Measurements from ENCODE around the gene P2RY6.

P2RY6 gene

DNA sequence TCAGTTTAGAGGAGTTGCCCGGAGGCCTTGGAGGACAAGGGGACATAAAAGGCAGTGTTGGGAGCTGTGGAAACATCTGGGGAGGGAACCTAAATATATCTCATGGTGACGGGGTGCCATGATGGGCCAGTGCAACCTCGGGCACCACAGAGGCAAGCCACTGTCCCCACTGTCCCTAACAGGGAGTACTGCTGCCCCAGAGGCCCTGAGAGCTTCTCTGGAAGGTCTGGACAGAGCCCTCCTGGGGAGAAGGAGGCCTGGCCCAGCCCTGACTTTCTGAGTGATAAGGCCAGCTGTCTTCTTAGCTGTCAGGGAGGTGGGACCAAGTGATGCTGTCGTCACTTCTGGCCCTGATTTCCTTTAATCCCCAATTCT lies 5.5 kb upstream of the P2RY6 start:
- POLR2A ChIA-PET = no interaction called here
- TF ChIP-seq, protein P1, sequence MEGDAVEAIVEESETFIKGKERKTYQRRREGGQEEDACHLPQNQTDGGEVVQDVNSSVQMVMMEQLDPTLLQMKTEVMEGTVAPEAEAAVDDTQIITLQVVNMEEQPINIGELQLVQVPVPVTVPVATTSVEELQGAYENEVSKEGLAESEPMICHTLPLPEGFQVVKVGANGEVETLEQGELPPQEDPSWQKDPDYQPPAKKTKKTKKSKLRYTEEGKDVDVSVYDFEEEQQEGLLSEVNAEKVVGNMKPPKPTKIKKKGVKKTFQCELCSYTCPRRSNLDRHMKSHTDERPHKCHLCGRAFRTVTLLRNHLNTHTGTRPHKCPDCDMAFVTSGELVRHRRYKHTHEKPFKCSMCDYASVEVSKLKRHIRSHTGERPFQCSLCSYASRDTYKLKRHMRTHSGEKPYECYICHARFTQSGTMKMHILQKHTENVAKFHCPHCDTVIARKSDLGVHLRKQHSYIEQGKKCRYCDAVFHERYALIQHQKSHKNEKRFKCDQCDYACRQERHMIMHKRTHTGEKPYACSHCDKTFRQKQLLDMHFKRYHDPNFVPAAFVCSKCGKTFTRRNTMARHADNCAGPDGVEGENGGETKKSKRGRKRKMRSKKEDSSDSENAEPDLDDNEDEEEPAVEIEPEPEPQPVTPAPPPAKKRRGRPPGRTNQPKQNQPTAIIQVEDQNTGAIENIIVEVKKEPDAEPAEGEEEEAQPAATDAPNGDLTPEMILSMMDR (IDR thresholded peaks at IDR 0.05; ENCODE audit: control extremely low read depth, extremely low read depth, low read depth, missing control alignments) = no peak
- CTCF ChIA-PET = interaction anchor here (1.0 to 3.9 kb wide), 9 partner anchors 8 to 84 kb away, joined by 3 to 19 read pairs (median 5); no protein-coding TSS in a partner anchor
- no peak for DNase-seq (ENCODE audit: extremely low spot score)

DNA sequence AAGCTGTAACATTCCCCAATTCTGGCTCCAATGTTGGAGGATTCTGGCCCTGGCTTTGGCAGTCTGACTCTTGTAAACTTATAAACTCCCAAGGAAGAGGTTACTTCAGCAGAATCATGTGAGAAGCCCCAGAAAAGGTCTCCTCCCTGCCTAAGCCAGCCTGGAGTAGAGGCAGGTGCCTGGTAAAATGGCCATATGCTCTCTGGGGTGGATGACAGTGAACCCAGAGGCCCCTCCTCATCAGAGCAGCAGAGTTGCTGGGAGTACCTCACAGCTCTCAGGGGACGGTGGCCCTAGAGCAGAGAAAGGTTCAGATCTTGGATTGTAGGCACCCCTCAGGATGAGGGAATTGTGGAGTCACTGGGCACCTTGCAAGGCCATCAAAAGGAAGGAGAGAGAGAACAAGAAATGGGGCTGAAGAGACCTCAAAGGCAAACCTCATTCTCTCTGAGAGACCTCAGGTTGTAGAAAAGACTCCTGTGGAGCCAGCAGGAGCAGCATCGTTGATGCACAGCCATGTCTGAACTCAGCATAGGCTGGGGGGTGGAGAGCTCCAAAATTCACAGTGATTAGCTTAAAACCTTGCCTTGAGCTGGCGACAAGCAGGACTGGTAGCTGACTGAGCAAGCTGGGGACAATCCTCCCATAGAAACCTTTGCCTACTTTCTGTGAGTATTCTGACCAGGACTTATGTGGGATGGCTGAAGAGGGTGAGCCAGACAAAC lies 4.9 kb upstream of the P2RY6 start:
- CTCF ChIA-PET = interaction anchor here (0.8 to 3.9 kb wide), 10 partner anchors 9 to 39 kb away, joined by 3 to 19 read pairs (median 4); no protein-coding TSS in a partner anchor
- TF ChIP-seq, protein P1 (IDR thresholded peaks at IDR 0.05; ENCODE audit: control extremely low read depth, extremely low read depth, low read depth, missing control alignments) = no peak
- POLR2A ChIA-PET = no interaction called here
- no peak for DNase-seq (ENCODE audit: extremely low spot score)

DNA sequence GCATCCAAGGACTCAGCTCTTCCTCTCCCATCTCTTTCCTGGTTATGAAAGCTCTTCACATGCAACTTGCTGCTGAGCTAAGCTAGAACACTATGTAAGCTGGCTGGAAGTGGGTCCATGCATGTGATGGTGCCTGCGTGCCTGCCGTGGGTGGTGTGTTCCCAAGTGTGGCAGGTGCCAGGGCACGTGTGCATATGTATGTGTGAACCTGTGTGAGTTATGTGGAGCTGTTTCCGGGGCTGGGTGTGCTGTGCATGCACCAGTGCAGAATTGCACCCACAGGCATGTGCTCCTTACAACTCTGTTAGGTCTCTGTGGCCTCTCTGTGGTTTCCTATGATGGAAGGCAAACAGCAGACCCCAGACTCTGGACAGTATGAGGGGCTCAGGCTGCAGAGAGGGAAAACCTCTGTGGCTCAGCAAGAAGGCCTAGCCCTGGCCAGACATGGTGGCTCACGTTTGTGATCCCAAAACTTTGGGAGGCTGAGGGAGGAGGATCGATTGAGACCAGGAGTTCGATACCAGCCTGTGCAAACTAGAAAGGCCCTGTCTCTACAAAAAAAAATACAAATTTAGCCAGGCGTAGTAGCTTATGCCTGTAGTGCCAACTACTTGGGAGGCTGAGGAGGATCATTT lies 4.1 kb upstream of the P2RY6 start:
- ChIA-PET CTCF (interaction anchor here (0.8 to 3.9 kb wide), 7 partner anchors 9 to 30 kb away, joined by 3 to 19 read pairs (median 4); no protein-coding TSS in a partner anchor), POLR2A (no interaction called here)
- DNase-seq (ENCODE audit: extremely low spot score) = no peak
- TF ChIP-seq, protein P1 (IDR thresholded peaks at IDR 0.05; ENCODE audit: control extremely low read depth, extremely low read depth, low read depth, missing control alignments) = no peak

DNA sequence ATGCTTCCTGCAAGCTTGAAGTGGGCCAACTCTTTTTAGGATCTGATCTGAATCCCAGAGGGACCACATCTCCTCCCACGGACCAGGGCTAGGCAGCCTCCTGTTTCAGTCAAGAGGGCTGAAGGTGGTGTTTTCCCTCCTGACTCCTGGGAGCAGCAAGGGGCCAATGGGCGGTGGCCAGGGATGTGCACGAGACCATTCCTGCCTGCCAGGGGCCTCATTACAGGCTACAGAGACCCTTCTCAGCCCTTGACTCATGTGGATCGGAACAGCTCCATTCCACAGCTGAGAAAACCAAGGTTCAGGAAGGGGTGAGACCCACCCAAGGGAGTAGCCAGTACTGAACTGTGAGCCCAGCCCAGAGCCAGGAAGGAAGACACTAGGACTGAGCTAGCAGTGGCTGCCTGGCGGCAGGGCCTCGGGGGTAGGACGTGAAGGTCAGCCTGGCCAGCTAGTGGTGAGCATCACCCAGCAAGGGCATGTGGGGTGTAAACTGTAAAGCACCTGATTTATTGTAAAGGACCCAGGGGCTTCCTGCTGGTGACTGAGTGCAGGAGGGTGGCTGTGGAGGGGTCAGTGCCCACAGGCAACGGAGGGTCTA lies 3.4 kb upstream of the P2RY6 start:
- POLR2A ChIA-PET = no interaction called here
- DNase-seq (ENCODE audit: extremely low spot score) = no peak
- TF ChIP-seq, protein P1 (IDR thresholded peaks at IDR 0.05; ENCODE audit: control extremely low read depth, extremely low read depth, low read depth, missing control alignments) = no peak
- CTCF ChIA-PET = interaction anchor here (0.7 to 3.9 kb wide), 8 partner anchors 10 to 67 kb away, joined by 3 to 19 read pairs (median 4); no protein-coding TSS in a partner anchor

DNA sequence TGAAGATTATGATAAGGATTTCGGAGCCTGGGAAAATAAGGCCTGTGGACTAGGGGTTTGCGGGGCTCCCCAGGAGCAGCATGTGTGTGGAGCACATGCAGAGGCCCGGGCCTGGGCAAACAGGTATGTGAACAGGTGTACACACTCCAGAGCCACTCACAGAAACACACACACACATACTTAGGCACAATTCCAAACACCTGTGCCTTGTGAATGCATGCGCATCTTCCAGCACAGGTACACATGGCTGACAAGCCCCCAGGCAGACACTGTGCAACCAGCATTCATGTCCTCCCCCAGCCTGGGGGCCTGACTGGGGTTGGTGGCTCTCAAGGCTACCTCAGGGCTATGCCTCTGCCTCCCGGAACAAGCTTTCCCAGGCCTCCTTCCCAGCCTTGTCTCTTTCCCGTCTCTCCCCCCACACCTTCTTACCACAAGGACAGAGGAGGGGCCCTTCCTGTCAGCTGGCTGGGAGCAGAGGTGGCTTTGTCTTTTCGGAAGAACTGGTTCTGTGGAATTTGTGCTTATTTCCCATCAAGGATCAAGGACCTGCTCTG lies 2.6 kb upstream of the P2RY6 start:
- ChIA-PET CTCF (interaction anchor here (0.7 to 4.1 kb wide), 11 partner anchors 8 to 391 kb away, joined by 3 to 20 read pairs (median 3); no protein-coding TSS in a partner anchor), POLR2A (no interaction called here)
- TF ChIP-seq, protein P1 (IDR thresholded peaks at IDR 0.05; ENCODE audit: control extremely low read depth, extremely low read depth, low read depth, missing control alignments) = no peak
- DNase-seq (ENCODE audit: extremely low spot score) = no peak
